Panc1 (cell line): ENCODE results near the gene CER1. TPM values are rescaled to one million over a fixed set of nuclear protein-coding genes. Genes with fewer than 3 reads are reported as not detected.

Source experiments
- ATAC-seq: fragments of 200-7000 bp; cut with Tn5 transposase; 2 replicates; pipeline ENCODE4 v1.9.1; 2020; ENCODE audit warnings: mild to moderate bottlenecking, moderate library complexity
- BruUV-seq: library from RNA; stranded (reverse); fragments of 400-500 nt; replicated peaks from 2 replicates; lab custom pipeline; 2021; lab: Mats Ljungman, UMichigan
- CTCF ChIA-PET: fragments of 300-600 bp; sonication (Branson Sonifier 250); formaldehyde crosslinking; loops from one replicate; lab custom pipeline; 2022; ENCODE audit warnings: antibody characterized with exemption; lab: Charles Lee
- POLR2A ChIA-PET: fragments of 300-600 bp; sonication (Branson Sonifier 250); formaldehyde crosslinking; loops from one replicate; lab custom pipeline; 2022; ENCODE audit warnings: antibody characterized with exemption; lab: Charles Lee
- DNase-seq: peaks from one replicate; pipeline ENCODE4 v3.0.0-alpha.2; 2010; ENCODE audit warnings: low read depth, low spot score
- H3K27ac ChIP-seq: 2 replicates; pipeline ENCODE4 v1.5.1; 2011; ENCODE audit warnings: mild to moderate bottlenecking, low read length, inconsistent platforms
- H3K27me3 ChIP-seq: fragments of 200-500 bp; sonication (Bioruptor generic); 2 replicates; pipeline ENCODE4 v1.6.0; 2014; ENCODE audit warnings: low read length, inconsistent platforms; ENCODE audit not compliant: control insufficient read depth, insufficient read depth
- H3K36me3 ChIP-seq: fragments of 200-500 bp; sonication (Bioruptor generic); 2 replicates; pipeline ENCODE4 v1.5.1; 2014; ENCODE audit warnings: inconsistent platforms, mild to moderate bottlenecking, low read length, moderate library complexity; ENCODE audit not compliant: control insufficient read depth, insufficient read depth
- H3K4me1 ChIP-seq: 2 replicates; pipeline ENCODE4 v1.5.1; 2011; ENCODE audit warnings: inconsistent platforms, mild to moderate bottlenecking, low read length, moderate library complexity; ENCODE audit not compliant: control insufficient read depth, insufficient read depth
- H3K4me3 ChIP-seq, 2 experiments: 2 replicates each; pipeline ENCODE4 v1.5.1; 2011 to 2012; ENCODE audit warnings: low read depth in 2 of 2, low read length in 2 of 2, mild to moderate bottlenecking in 2 of 2, inconsistent platforms in 1 of 2, moderate library complexity in 1 of 2
- H3K9me3 ChIP-seq: fragments of 200-500 bp; sonication (Bioruptor generic); 2 replicates; pipeline ENCODE4 v1.5.1; 2014; ENCODE audit warnings: low read depth, mild to moderate bottlenecking, inconsistent platforms, low read length, moderate library complexity; ENCODE audit not compliant: control insufficient read depth, insufficient read depth
- POLR2AphosphoS5 ChIP-seq: IDR thresholded peaks from 2 replicates; pipeline ENCODE4 v1.6.1; 2012; ENCODE audit warnings: mild to moderate bottlenecking, low read depth, low read length, moderate library complexity
- REST ChIP-seq, 2 experiments: IDR thresholded peaks; 2 replicates each; pipeline ENCODE4 v1.6.1; 2011 to 2012; ENCODE audit warnings: low read depth in 2 of 2, control low read depth in 1 of 2, low read length in 1 of 2, mild to moderate bottlenecking in 1 of 2, moderate library complexity in 1 of 2; ENCODE audit not compliant: insufficient read depth in 1 of 2
- SIN3A ChIP-seq: IDR thresholded peaks from 2 replicates; pipeline ENCODE4 v1.6.1; 2012; ENCODE audit warnings: low read depth, mild to moderate bottlenecking, low read length, moderate library complexity, borderline replicate concordance; ENCODE audit not compliant: insufficient read depth
- TCF7L2 ChIP-seq: IDR thresholded peaks from 2 replicates; pipeline ENCODE4 v1.6.1; 2011; ENCODE audit warnings: mild to moderate bottlenecking, low read depth, low read length, inconsistent platforms
- in situ Hi-C: cut with HindIII; loops from 2 replicates; pipeline ENCODE4 v1.10.0; 2016; ENCODE audit warnings: low sequenced_read_pairs, low pct_unique_long_range_greater_than_20kb
- intact Hi-C: fragments of 100-400 bp; cut with micrococcal nuclease; formaldehyde crosslinking; loops from one replicate; pipeline ENCODE4 v1.10.0; 2022; ENCODE audit not compliant: unreplicated experiment
- total RNA-seq: library from RNA; stranded (reverse); gene quantifications from one replicate; pipeline ENCODE4 v1.2.1, GENCODE V29; 2021; ENCODE audit not compliant: unreplicated experiment
- TF ChIP-seq, protein P1 (sequence below): fragments of 450-650 bp; IDR thresholded peaks from 2 replicates; pipeline ENCODE4 v1.5.1; 2017; ENCODE audit warnings: mild to moderate bottlenecking

CER1 gene
- total RNA-seq, 1 experiment from 2014 or later: not detected

DNA sequence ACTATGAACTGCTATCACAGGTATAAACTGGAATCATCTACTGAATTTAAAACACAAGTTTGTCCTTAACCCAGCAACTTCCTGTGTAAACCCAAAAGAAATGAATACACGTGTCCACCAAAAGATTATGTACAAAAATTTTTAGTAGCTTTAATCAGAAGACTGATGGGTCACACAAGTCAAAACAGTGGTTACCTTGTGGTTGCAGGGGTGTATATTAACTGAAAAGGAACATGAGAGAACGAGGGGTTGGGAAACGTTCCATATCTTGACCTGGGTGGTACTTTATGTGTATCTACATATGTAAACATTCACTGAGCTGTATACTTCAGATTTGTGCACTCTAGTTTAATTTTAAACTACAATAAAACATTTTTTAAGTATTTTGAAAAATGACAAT, 47.9 kb downstream of the CER1 start:
- no TSS peak for BruUV-seq
- Histone ChIP-seq H3K36me3 (no peaks in the 10 kb centered on the region; the same call in 1 of the 2 replicates), H3K4me3 (no peak overlapping the region), H3K27ac (no peak overlapping the region), H3K9me3 (no peaks in the 10 kb centered on the region), H3K4me1 (no peaks in the 10 kb centered on the region), H3K27me3 (no peaks in the 10 kb centered on the region)
- CTCF ChIA-PET: no interaction called here
- POLR2A ChIA-PET: no interaction called here
- DNase-seq (no peak), ATAC-seq (no peak)
- no peak for TF ChIP-seq REST (IDR thresholded peaks at IDR 0.05; ENCODE audit: insufficient read depth in 1 of 2, low read depth in 2 of 2, low read length in 1 of 2)
- TF ChIP-seq TCF7L2: no peak
- no peak for TF ChIP-seq POLR2AphosphoS5
- TF ChIP-seq SIN3A: no peak
- in situ Hi-C loops: no loop called here
- intact Hi-C loops: no loop called here

- H3K4me3 ChIP-seq: no peak overlapping the region
- TF ChIP-seq, protein P1, sequence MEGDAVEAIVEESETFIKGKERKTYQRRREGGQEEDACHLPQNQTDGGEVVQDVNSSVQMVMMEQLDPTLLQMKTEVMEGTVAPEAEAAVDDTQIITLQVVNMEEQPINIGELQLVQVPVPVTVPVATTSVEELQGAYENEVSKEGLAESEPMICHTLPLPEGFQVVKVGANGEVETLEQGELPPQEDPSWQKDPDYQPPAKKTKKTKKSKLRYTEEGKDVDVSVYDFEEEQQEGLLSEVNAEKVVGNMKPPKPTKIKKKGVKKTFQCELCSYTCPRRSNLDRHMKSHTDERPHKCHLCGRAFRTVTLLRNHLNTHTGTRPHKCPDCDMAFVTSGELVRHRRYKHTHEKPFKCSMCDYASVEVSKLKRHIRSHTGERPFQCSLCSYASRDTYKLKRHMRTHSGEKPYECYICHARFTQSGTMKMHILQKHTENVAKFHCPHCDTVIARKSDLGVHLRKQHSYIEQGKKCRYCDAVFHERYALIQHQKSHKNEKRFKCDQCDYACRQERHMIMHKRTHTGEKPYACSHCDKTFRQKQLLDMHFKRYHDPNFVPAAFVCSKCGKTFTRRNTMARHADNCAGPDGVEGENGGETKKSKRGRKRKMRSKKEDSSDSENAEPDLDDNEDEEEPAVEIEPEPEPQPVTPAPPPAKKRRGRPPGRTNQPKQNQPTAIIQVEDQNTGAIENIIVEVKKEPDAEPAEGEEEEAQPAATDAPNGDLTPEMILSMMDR: no peak
- H3K36me3 ChIP-seq: no peaks in the 10 kb centered on the region; the same call in 1 of the 2 replicates
- H3K27me3 ChIP-seq: no peaks in the 10 kb centered on the region
- intact Hi-C loops: no loop called here
- no peak for ATAC-seq
- in situ Hi-C loops: no loop called here
- no peaks in the 10 kb centered on the region for H3K4me1 ChIP-seq
- H3K27ac ChIP-seq: no peak overlapping the region
- POLR2A ChIA-PET: no interaction called here
- no peaks in the 10 kb centered on the region for H3K9me3 ChIP-seq
- DNase-seq: no peak
- no TSS peak for BruUV-seq
- CTCF ChIA-PET: no interaction called here
These were observed 51.2 kb downstream of the CER1 start for GRCh38 chr9:14671377-14671776.

DNA sequence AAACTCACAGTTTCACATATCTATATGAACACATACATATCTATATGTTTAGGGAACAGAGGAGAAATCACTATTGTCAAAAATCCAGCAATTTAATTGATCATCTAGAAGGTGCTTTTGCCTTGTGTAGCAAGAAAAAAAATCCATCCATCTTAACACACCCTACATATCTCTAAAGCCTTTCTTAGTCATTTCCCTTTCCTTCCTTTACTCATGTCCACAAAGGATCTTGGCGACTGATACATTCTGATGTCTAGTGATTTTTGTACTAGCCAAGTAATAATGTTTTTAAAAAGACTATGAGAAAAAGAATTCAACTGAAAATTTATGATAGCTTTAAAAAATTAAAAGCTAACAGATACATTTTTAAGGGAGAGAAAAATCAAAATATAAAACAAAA, 51.8 kb downstream of the CER1 start:
- in situ Hi-C loops (no loop called here), intact Hi-C loops (no loop called here)
- no peaks in the 10 kb centered on the region for H3K4me1 ChIP-seq
- ChIA-PET CTCF (no interaction called here), POLR2A (no interaction called here)
- no peak for DNase-seq
- no peaks in the 10 kb centered on the region for H3K36me3 ChIP-seq
- no peaks in the 10 kb centered on the region for H3K9me3 ChIP-seq
- no peak overlapping the region for H3K27ac ChIP-seq
- BruUV-seq: no TSS peak
- H3K4me3 ChIP-seq: no peak overlapping the region
- no peak for TF ChIP-seq POLR2AphosphoS5
- TF ChIP-seq, protein P1: no peak
- no peak for TF ChIP-seq TCF7L2
- TF ChIP-seq SIN3A: no peak
- no peak for TF ChIP-seq REST (IDR thresholded peaks at IDR 0.05; ENCODE audit: insufficient read depth in 1 of 2, low read depth in 2 of 2, low read length in 1 of 2)
- no peaks in the 10 kb centered on the region for H3K27me3 ChIP-seq
- no peak for ATAC-seq
